Stimulated activated CD4-positive, alpha-beta T cell treated with anti-CD3 and anti-CD28 coated beads, Interleukin-12 subunit alpha, Interleukin-12 subunit beta, amount 100 ng/mL, for 48 hours (primary cell): ENCODE measurements around the gene TAOK3.
"Not testable (repeated sequence)": the region's sequence is repeated elsewhere in the genome, so short reads cannot be mapped to it uniquely, and the experiment has no call there.

Source experiments
- DNase-seq, 3 donors: peaks; one replicate each; pipeline ENCODE4 v3.0.0-alpha.2; 2020; ENCODE audit warnings: low read depth in 2 of 3, low spot score in 1 of 3

TAOK3 gene

DNA sequence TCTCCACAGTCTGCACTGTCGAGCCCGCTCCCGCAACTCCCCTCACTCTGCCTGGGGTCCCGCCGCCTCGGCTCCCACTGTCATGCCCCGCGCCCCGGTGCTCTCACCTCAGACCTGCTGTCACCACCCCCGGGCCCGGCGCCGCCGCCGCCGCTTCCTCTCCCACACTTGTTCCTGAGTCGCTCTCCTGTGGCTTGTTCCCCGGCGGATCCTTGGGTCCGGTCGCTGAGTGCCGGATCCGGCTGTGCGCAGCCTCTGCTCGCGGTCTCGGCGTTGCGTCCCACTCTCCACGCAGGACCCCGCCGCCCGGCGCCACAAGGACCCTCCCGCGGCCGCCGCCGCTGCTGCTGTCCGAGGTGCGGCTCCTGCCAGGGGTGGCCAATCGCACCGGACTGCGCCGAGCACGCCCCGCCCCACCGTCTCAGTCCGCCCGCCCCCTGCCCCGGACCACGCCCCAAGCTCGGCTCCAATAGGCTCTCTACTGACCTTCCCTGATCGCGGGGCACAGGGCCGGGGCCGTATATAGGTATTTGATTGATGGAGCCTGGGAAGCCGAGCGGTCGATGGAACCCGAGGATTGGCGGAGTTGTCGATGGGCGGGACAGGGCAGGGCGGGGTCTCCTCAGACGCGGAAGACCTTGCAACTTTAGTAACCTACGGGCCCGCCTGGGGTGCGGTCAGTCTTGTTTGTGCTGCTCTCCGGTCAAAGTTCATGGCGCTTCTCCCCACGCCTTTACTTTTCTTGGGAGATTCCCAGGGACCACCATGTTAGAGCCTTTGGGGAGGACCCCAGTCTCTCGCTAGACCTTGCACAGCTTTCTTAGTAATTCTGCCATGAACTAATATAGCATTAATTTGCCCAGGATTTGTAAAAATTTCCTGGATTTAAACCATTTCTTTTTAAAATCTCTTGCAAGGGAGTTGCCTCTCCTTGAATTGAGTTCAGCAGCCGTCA lies at the start of gene TAOK3:
Gene TAOK3 (minus strand): TSS at position 367 of the 955 bp plus-strand sequence. CDS start 117,340 bp downstream, outside the sequence.
- DNase-seq: peak; percentile 94 to 97 (median 96)

DNA sequence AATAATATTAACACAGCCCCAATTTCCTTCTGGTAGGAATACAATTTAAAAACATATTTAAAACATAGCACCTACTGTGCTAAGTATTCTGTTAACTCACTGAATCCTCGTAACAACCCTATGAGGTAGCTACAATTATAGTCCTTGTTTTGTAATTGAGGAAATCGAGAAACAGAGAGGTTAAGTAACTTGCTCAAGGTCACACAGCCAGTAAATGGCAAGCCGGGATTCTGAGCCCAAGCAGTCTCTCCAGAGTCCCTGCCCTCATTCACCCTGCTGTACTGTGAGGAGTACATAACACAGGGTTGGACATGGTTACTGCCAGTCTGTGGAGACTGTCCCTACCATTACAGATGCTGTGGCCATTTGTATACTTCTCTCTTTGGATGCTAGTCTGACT lies 48.0 kb upstream of the TAOK3 start:
- no peak for DNase-seq

DNA sequence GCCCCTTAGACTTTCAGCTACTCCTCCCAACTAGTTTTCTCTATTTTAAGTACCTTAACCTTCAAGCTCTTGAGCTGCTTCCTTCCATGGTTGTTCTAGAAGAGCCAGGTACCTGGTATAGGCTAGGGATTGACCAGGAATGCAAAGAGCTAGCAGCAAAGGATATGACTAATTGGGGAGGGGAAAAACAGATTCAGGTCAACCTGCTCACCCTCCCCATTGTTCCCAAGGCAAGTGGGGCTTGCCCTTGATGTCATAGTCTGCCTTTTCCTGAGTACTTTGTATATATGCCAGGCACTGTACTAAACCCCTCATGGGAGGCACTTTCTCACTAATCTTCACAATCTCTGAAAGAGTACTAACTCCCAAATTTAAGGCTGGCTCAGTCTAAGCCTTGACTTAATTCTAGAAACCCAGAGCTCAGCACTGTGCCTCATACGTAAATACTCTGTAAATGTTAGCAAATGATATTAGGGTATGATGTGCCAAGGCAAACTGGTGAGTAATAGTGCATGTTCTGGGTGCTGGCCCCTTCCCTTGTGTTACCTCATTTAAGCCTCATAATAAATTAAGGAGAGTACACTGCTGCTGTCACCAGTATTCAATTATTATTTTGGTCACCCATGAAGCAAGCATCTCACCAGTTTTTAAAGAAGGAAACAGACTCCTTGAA lies 45.8 kb upstream of the TAOK3 start:
- no peak for DNase-seq

DNA sequence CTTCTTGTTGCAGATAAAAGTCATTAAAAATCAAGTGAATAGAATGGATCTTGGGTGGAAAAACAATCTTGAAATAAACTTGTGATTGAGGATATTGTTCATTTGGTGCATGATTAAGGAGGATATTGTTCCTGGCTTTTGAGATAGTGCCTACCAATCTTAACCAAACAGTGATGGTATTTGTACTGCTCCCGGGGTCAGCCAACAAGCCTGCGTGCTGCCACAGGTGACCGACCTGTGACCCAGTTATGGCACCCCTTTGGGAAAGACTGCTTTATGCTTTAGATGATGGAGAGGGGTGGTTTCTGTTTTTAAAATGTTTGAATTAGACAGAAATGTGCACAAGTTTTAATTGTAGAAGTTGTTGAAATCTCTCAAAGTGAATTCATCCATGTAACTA lies 45.2 kb upstream of the TAOK3 start:
- DNase-seq: no peak

DNA sequence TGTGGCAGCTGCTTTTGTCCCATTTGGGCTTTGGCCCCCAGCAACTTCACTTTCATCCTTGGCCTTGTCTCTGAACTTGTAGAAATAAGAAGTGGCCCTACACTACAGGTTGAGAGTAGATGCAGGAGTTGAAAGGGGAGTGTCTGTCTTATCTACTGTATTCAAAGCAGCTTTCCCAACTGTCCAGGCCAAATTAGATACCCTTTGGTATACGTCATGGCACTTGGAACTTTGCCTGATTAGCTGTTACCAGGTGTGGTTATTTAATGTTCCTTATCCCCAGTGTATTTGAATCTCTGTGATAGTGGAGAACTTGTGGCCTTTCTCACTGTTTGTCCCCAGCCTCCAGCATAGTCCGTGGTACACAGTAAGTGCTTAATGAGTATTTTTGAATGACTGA lies 37.1 kb upstream of the TAOK3 start:
- no peak for DNase-seq

DNA sequence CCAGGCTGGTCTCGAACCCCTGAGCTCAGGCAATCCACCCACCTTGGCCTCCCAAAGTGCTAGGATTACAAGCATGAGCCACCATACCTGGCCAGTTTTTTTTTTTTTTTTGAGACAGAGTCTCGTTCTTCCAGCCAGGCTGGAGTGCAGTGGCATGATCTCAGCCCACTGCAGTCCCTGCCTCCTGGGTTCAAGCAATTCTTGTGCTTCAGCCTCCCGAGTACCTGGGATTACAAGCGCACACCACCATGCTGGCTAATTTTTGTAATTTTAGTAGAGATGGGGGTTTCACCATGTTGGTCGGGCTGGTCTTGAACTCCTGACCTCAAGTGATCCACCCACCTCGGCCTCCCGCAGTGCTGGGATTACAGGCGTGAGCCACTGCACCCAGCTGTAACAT lies 35.5 kb upstream of the TAOK3 start:
- not testable (repeated sequence) for DNase-seq

DNA sequence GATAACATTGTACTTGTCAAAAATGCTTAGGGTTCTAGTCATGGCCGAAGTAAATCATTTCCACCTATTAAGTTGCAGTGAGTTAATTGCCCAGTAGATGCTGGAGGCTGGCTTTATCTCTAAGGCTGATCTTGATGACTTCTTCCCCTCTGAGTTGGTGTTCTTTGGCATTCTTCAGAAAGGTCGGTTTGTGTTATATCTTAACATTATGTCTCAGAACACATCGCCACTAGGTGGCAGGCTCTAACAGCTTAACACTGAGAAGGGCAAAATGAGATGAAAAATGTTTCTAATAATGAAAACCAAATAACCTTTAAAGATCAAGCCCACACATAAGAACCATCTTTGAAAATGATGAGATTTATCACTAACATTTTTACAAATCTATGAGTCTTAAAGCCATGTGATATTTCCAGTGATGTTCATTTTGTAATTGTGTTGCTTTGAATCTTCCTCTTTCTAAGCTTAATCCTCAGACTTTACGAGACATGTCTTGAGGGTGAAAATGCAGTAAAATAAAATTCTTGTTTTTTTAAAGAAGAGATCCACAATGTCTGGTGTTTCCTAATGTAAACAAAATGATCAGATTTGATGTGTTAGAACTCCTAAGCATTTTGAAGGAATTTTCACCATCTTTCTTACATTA lies 32.3 kb upstream of the TAOK3 start:
- peak; percentile 14 to 62 (median 46) for DNase-seq

DNA sequence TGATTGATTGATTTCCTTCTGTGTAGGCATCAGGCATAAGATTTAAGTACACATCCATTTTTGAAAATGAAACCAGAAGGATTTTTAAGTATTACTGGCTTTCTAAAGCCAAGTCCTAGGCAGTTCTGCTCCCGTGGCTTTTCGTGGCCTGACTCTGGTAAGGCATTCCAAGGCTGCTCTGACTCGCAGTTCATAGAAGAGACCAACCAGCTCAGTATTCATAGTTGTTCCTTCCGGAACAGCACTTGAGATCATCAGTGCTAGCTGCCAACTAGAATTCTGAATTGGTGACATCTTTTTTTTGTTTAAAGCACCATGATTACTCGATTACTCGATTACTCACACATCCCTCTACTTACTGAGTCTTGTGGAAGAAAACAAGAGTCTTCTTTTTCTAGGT lies 29.5 kb upstream of the TAOK3 start:
- no peak for DNase-seq

DNA sequence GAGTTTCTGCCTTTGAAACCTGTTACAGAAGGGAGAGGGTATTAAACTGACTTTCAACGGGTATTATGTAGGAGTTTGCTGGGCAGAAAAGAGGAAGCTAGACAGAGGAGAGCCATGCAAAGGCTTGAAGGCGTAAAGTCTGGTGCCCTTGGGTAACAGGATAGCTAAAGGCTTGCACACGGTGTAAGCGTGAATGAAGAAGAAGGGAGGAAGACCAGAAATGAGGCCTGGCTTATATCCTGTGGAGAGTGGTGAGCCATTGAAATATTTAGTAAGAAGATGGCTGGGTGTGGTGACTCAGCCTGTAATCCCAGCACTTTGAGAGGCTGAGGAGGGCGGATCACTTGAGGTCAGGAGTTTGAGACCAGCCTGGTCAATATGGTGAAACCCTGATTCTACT lies 26.2 kb upstream of the TAOK3 start:
- no peak for DNase-seq

DNA sequence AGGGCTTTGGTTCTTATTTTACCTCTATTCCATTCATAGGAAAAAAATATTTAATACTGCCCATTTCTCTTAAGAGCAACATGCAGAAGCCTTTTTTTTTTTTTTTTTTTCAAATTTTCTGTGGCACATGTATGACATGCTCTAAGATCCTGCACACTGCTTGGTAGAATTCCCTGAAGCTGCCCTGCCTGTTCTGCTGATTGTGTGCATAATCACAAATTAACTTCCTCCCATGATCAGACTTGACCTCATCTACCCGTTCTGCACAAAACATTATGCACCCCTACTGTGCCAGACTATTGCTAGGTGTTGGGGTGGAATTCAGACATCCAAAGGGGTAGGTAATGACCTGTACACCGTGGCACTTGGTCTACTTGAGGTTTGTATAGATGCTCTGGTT lies 25.8 kb upstream of the TAOK3 start:
- DNase-seq: no peak

DNA sequence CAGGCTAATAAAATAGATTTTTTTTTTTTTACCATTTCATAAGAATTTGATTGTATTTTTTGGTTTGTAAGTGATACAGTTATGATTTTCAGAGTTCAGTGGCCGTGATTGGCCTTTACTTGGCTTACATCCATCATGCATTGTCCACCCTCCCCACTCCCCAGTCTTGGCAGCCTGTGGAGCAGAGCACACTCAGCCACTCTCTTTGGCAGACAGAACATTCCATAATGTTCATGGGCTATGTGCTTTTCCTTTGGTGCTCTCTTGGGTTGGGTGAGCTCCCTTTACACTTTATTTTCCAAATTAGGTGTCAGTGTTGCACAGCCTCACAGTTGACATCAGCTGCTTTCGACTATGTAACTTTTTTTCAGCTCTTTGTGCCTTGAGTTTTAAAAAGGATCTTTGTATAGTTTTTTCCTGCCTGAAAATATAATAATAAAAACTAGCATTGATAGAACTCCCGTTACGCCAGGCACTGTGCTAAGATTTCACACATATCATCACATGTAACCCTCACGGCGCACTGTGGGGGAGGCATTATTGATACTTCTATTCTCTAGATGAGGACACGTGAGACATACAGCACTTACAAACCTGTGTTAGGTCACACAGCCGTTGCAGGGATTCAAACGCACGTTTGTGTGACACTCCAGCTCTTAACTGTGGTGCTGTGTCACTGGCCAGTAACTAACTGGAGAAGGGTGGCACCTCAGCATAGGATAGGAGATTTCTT lies 25.2 kb upstream of the TAOK3 start:
- DNase-seq: no peak

DNA sequence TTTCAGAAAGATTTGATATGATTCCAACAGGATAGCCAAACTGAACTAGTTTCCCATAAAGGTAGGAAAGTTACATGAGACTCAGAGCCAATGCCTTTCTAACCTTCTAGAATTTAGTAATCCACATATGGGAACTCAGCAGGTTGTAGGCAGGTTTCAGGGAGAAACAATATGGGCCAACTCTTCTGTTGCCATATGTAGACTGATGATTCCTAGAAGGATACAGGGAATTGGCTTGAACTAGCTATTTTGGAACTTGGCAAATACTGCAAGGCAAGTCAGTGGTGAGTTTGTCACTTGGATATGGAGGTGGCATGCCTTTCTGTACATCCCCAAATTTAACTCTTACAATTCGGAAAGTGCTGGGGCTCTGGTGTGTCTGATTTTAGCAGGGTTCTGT lies 19.1 kb upstream of the TAOK3 start:
- DNase-seq: no peak

DNA sequence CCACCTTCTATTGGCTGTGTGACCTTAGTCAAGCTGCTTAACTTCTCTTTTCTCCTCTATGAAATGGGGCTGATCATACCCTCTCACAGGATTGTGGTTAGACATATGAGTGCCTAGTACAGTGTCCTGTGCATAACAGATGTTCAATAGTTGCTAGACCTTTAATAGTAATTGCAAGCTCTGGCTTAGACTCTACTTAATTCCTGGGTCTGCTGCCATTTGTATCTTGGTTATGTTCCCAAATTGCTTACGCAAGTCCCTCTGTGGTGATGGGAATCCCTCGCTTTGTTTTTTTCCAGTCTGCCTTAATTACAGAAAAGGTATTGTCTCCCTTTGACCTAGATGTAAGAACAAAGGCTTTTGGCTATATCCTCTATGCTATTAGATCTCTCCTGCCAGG lies 18.7 kb upstream of the TAOK3 start:
- DNase-seq: no peak

DNA sequence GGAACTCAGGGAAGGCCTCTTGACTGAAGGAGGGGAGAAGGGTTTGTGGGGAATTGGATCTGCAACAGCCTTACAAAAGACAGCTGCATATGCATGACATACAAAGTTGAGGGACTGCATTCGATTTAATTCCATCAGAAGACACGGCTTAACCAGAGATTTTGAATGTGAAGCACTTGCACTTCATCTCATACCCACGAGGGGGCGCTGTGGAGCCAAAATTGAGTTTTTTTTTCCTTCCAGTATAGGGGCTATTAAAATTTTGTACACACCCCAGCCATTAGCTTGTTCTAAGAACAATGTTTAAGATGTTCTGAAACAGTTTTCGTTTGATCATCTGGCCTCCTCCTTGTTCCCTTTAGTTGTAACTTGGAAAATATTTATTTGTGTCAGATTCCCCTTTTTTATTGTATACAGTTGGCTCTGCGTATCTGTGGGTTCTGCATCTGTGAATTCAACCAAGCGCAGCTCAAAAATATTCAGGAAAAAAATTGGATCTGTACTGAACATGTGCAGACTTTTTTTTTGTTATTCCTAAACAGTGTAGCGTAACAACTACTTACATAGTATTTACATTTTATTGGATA lies 5.3 kb upstream of the TAOK3 start:
- DNase-seq: peak; percentile 49 to 83 (median 59)

DNA sequence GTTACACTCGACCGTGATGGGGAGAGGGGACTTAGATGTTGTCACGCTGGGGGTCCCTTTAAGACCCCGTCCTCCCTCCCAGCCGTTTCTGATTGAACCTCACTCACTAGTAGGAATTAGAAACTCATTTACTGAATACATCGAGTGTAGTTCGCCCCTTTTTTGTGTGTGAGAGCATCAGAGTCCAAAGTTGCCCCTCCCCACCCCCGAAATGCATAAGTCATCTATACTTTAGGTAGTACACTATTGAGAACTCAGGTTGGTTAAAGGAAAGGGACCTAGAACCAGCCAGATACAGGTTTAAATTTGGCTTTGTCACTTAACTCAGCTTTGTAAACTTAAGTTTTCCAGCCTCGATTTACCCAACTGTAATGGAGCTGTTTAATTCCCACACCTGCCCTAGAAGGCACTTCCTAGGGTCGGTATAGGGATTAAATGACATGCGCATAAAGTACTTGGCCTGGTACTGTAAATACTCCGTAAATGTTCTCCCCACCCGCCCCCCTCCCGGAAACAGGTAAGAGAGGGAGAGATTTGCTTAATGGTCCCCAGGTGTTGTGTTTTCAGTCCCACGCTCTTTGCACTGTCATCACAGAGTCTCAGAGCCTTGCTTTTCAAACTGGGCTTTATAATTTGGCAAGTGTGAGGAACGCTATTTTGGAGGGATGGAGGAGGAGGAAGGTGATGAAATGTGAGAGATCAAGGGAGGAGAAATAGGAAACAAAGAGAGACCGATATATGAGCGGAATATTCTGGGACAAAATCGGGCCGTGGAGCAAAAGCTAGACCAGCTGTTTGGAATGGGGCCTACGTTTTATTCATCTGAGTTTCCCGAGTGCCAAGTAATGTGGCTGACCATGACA lies 4.5 kb upstream of the TAOK3 start:
- DNase-seq: no peak

DNA sequence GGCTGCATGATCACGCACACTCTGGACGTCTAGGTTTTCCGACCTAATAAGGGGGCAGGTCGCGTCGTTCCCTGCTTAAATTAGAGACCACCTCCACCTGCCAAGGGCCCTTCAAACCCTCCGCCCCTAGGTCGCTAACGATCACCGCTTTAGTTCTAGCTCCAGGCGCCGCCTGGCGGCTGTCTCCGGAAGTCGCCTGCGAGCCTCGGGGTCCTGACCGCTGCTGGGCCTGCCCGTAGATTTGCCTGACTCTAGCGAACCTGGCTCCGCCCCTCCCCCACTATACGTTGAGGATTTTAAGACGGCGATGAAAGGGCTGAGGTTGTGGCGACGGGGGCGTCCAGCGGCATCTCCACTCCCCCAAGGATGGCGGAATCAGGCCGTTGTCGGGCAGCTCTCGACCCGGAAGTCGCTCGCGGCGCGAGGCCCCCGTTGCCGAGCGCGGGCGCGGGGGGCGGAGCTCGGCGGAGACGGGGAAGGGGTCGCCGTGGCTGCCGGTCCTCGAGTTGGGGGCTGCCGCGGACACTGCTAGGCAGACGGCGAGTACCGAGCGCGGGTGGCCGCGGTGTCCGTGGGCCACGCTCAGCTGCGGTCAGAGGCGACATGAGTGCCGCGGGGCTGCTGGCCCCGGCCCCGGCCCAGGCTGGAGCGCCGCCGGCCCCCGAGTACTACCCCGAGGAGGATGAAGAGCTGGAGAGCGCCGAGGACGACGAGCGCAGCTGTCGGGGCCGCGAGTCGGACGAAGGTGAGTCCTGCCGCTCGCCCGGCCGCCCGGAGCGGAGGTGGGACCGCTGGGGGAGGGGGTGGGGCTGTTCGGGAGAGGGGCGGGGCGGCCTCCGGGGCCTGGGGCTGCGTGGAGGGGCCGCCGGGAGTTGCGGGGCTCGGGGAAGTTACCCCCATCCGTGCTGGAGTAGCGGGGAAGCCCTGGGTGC lies 3.6 kb upstream of the TAOK3 start, which contains the start of gene SUDS3:
Gene SUDS3 (plus strand): TSS at position 467 of the 932 bp plus-strand sequence. CDS start 137 bp downstream, at position 604.
- DNase-seq: peak; percentile 87 to 97 (median 90)

DNA sequence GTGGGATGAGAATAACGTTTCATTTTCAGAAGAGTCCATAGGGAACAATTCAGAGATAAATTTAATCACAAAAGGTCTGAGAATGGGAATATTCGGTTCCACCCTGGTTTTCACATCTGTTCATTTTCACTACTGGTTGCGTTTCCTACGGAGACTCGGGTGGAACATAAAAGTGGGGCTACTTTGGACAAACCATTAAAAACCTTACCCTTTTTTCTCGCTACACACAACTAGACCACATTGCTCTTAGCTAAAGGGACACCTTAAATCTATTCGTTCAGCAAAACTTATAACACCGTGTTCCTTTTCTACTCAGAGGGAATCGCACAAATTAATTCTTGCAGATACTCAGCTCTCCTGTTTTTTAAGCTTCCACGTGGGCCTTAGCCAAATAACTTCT lies 2.6 kb upstream of the TAOK3 start:
- DNase-seq: no peak

DNA sequence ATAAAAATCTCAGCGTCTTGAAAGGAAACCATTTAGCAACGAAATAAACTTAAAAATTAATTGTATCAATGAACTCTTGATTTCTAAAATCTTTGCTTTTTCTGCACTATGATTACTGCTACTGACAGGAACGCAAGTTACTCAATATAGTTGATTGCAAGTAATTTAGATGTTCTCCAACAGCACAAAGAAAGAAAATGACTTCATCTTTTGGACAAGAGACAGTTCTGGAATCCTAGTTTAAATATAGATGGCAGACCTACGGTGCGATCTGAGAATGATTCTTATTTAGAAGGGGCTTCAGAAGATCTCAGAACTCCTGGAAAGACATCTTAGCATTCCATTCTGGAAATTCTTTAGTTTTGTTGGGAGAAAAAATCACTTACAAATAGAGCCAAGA lies 2.2 kb upstream of the TAOK3 start:
- DNase-seq: no peak
